Heart right ventricle (tissue), 16 donors: ENCODE data around the gene IL5. TPM values are rescaled to one million over a fixed set of nuclear protein-coding genes. Genes with fewer than 3 reads are reported as not detected.

Source experiments
- ATAC-seq, 8 donors: fragments of 200-7000 bp; cut with Tn5 transposase; one replicate each; pipeline ENCODE4 v1.9.1; 2020; ENCODE audit warnings: mild to moderate bottlenecking in 8 of 8, moderate library complexity in 8 of 8, moderate number of reproducible peaks in 1 of 8
- DNase-seq, 2 donors: peaks; one replicate each; pipeline ENCODE4 v3.0.0-alpha.2; 2020
- H3K27ac ChIP-seq, 10 donors: fragments of 200-600 bp; sonication (generic) in 2 of 10; one replicate each; pipeline versions ENCODE4 v1.5.0 to v1.8.0; 2020 to 2022; ENCODE audit warnings: mild to moderate bottlenecking in 3 of 10
- H3K27me3 ChIP-seq, 7 donors: fragments of 200-600 bp; one replicate each; pipeline ENCODE4 v1.8.0; 2021 to 2022; ENCODE audit warnings: mild to moderate bottlenecking in 2 of 7
- H3K36me3 ChIP-seq, 9 donors: fragments of 200-600 bp; sonication (generic) in 1 of 9; one replicate each; pipeline versions ENCODE4 v1.5.0 to v1.8.0; 2020 to 2022; ENCODE audit warnings: mild to moderate bottlenecking in 2 of 9
- H3K4me1 ChIP-seq, 9 donors: fragments of 200-600 bp; sonication (generic) in 1 of 9; one replicate each; pipeline versions ENCODE4 v1.5.0 to v1.8.0; 2020 to 2022; ENCODE audit warnings: mild to moderate bottlenecking in 4 of 9
- H3K4me3 ChIP-seq, 10 donors: fragments of 200-600 bp; sonication (generic) in 2 of 10; one replicate each; pipeline versions ENCODE4 v1.5.0 to v1.8.0; 2020 to 2022; ENCODE audit warnings: mild to moderate bottlenecking in 7 of 10, moderate library complexity in 2 of 10
- H3K9me3 ChIP-seq, 11 donors: fragments of 200-600 bp in 10 of 11; sonication (generic) in 2 of 11; one replicate each; pipeline versions ENCODE4 v1.5.0 to v1.8.0; 2013 to 2022; ENCODE audit warnings: mild to moderate bottlenecking in 2 of 11, control low read depth in 1 of 11, moderate library complexity in 1 of 11
- CTCF ChIP-seq, 9 donors: fragments of 200-600 bp; sonication (generic) in 2 of 9; IDR thresholded peaks; one replicate each; pipeline versions ENCODE4 v1.5.0 to v1.8.0; 2021 to 2022; ENCODE audit warnings: antibody characterized with exemption in 9 of 9, mild to moderate bottlenecking in 5 of 9, moderate library complexity in 1 of 9
- WGBS, 2 donors: extraction: QIAGEN DNeasy Blood & Tissue Kit; methylation state at CpG; one replicate each; pipeline ENCODE4 v1.1.7; 2013; ENCODE audit warnings: inconsistent platforms in 1 of 2; 5-methylcytosine and 5-hydroxymethylcytosine counted together
- intact Hi-C, 10 donors: fragments of 100-400 bp; cut with DNase I; formaldehyde crosslinking; loops; one replicate each; pipeline versions ENCODE4 v1.11.1 to v1.14.2; 2022
- polyA plus RNA-seq, 2 donors: library from polyadenylated mRNA; stranded (reverse); fragments of 200-250 nt; gene quantifications; one replicate each; pipeline ENCODE4 v1.2.3, GENCODE V29; 2013
- total RNA-seq, 10 donors: library from RNA; stranded (reverse); fragmentation: NEBNext Ultra II Directional in 3 of 10; extraction: Animal tissue kit (Norgen Biotek cat#: 25700) in 3 of 10; gene quantifications; one replicate each; pipeline versions ENCODE4 v1.2.1 to v1.2.4, GENCODE V29; 2021 to 2023
- donor health status: Arrhythmogenic right ventricular cardiomyopathy.
- donor health status: ischemic (EF 13 %, LVEDD 7.1; RV severe dilation, severe dysfunction).
- donor health status: healthy with polysubstance abuse.
- donor health status: DM: no; HTN: yes; CAD: no.
- donor health status: DM: no; HTN: no; CAD: no.
- donor health status: ischemic (EF 25% LVEDD 6.9; RV normal size, moderate dysfunction).
- donor health status: ischemic (EF 25% LVEDD 5.7; RV mildly dilated, moderate dysfunction).
- donor health status: healthy.
- donor health status: DM: yes; HTN: yes; CAD: no.
- donor health status: Ischemic cardiomyopathy.
- donor health status: ischemic (EF 35%, LVEDD 5.7; RV mildly dilated, moderate dysfunction).
- donor health status: nonischemic (EF 11% LVEDD 7.7; RV severe dilation, severe dysfunction).
- donor health status: DM: yes; HTN: yes; CAD: no.
- donor health status: PGD.
- donor health status: ischemic (EF 29% LVEDD 5.4; RV normal size, mild dysfunction).
- donor health status: nonischemic (EF 23%, LVEDD 6.1; RV moderate dilation, normal function).

The IL5 gene
- total and polyA plus RNA-seq, 12 donors, result not detected

- H3K4me3 ChIP-seq, result no peak overlapping the region
- DNase-seq, result no peak
- H3K27ac ChIP-seq, result no peak overlapping the region
- intact Hi-C loops, result loop anchor here in 4 of 10 donors (5.0 to 10.0 kb wide), 4 partner anchors 231 to 381 kb away; no protein-coding TSS in a partner anchor
- H3K27me3 ChIP-seq, result no peaks in the 10 kb centered on the region
- peak in 4 of 8 donors; percentile 26 to 59 (median 46) for ATAC-seq
- no peaks in the 10 kb centered on the region for H3K36me3 ChIP-seq
- peaks cover 6 to 39% (median 21%) of the 10 kb centered on the region in 9 donors for H3K4me1 ChIP-seq
- 53 to 58% methylated on average over 1 of the region's 1 CpG for WGBS, 2 donors
- TF ChIP-seq CTCF (IDR thresholded peaks at IDR 0.05), result peak in 7 of 9 donors; percentile 22 to 65 (median 54)
- peaks cover 0 to 9% (median 0%) of the 10 kb centered on the region in 11 donors for H3K9me3 ChIP-seq
Measured at GRCh38 chr5:132506094-132506692, 37.1 kb downstream of the IL5 start.

GRCh38 chr5:132505641-132506040, 37.7 kb downstream of the IL5 start:
- TF ChIP-seq CTCF (IDR thresholded peaks at IDR 0.05), result no peak
- Histone ChIP-seq H3K27me3 (no peaks in the 10 kb centered on the region), H3K9me3 (peaks cover 0 to 9% (median 0%) of the 10 kb centered on the region in 11 donors), H3K4me3 (no peak overlapping the region), H3K4me1 (peaks cover 8 to 44% (median 25%) of the 10 kb centered on the region in 9 donors), H3K27ac (no peak overlapping the region), H3K36me3 (no peaks in the 10 kb centered on the region)
- intact Hi-C loops, result loop anchor here in 4 of 10 donors (5.0 to 10.0 kb wide), 4 partner anchors 231 to 382 kb away; no protein-coding TSS in a partner anchor
- 73 to 81% methylated on average over 2 of the region's 2 CpGs for WGBS, 2 donors
- ATAC-seq (no peak), DNase-seq (no peak)

- H3K9me3 ChIP-seq, result peaks cover 0 to under 1% (median 0%) of the 10 kb centered on the region in 11 donors
- no peak for TF ChIP-seq CTCF (IDR thresholded peaks at IDR 0.05)
- H3K4me1 ChIP-seq, result peaks cover 8 to 52% (median 25%) of the 10 kb centered on the region in 9 donors
- no peaks in the 10 kb centered on the region for H3K27me3 ChIP-seq
- intact Hi-C loops, result loop anchor here in 7 of 10 donors (5.0 to 10.0 kb wide), 7 partner anchors 87 to 383 kb away; no protein-coding TSS in a partner anchor
- no peak for ATAC-seq
- no peak for DNase-seq
- H3K27ac ChIP-seq, result no peak overlapping the region
- H3K36me3 ChIP-seq, result no peaks in the 10 kb centered on the region
- H3K4me3 ChIP-seq, result no peak overlapping the region
- WGBS, 2 donors, result 91 to 93% methylated on average over 4 of the region's 4 CpGs
Measured at GRCh38 chr5:132504746-132505145, 38.6 kb downstream of the IL5 start.

- intact Hi-C loops, result loop anchor here in 6 of 10 donors (5.0 to 10.0 kb wide), 6 partner anchors 86 to 321 kb away; no protein-coding TSS in a partner anchor
- H3K36me3 ChIP-seq, result no peaks in the 10 kb centered on the region
- H3K27me3 ChIP-seq, result no peaks in the 10 kb centered on the region
- peak overlapping the region in 4 of 10 donors; percentile 17 to 57 (median 46) for H3K27ac ChIP-seq
- H3K9me3 ChIP-seq, result no peaks in the 10 kb centered on the region
- no peak overlapping the region for H3K4me3 ChIP-seq
- peaks cover 8 to 53% (median 26%) of the 10 kb centered on the region in 9 donors for H3K4me1 ChIP-seq
- 47 to 62% methylated on average over 4 of the region's 4 CpGs for WGBS, 2 donors
- ATAC-seq, result peak in 4 of 8 donors; percentile 19 to 46 (median 38)
- no peak for TF ChIP-seq CTCF (IDR thresholded peaks at IDR 0.05)
- no peak for DNase-seq
Measured at GRCh38 chr5:132503244-132503643, 40.1 kb downstream of the IL5 start.
